NCI-H1436 treated with DMSO at 0.1 percent for 48 hours (cell line): ENCODE measurements around the gene LIG4.

Source experiments
- DNase-seq: peaks from one replicate; lab custom pipeline; 2025; lab: John Stamatoyannopoulos, UW

The LIG4 gene

GRCh38 chr13:108194435-108194936 lies 20.9 kb downstream of the LIG4 start:
- DNase-seq: no peak

GRCh38 chr13:108193806-108194205 lies 21.5 kb downstream of the LIG4 start:
- no peak for DNase-seq

- DNase-seq: no peak
These were observed 24.4 kb downstream of the LIG4 start for GRCh38 chr13:108190897-108191296.

GRCh38 chr13:108188260-108188659 lies 27.1 kb downstream of the LIG4 start:
- no peak for DNase-seq

- no peak for DNase-seq
These were observed 30.1 kb downstream of the LIG4 start for GRCh38 chr13:108185223-108185622.

- no peak for DNase-seq
These were observed 32.7 kb downstream of the LIG4 start for GRCh38 chr13:108182652-108183051.

- no peak for DNase-seq
These were observed 37.3 kb downstream of the LIG4 start for GRCh38 chr13:108178078-108178477.

GRCh38 chr13:108176685-108177274 lies 38.6 kb downstream of the LIG4 start:
- no peak for DNase-seq

- DNase-seq: no peak
These were observed 46.4 kb downstream of the LIG4 start for GRCh38 chr13:108168929-108169328.

GRCh38 chr13:108166078-108166477 lies 49.3 kb downstream of the LIG4 start:
- DNase-seq: no peak

GRCh38 chr13:108158746-108159145 lies 56.6 kb downstream of the LIG4 start:
- DNase-seq: no peak
